Endothelial cell of umbilical vein (primary cell): ENCODE data around the gene PLAGL1. TPM values are rescaled to one million over a fixed set of nuclear protein-coding genes. Genes with fewer than 3 reads are reported as not detected.

Experiments
- BruUV-seq: library from RNA; stranded (reverse); fragments of 400-500 nt; replicated peaks from 2 replicates; lab custom pipeline; 2021; lab: Mats Ljungman, UMichigan
- CTCF ChIA-PET: fragments of 300-600, 350-600 bp; sonication (Branson Sonifier 250); formaldehyde crosslinking; loops from one replicate; lab custom pipeline; 2021; ENCODE audit warnings: antibody characterized with exemption, inconsistent platforms; lab: Charles Lee
- POLR2A ChIA-PET: fragments of 300-600, 350-600 bp; sonication (Branson Sonifier 250); formaldehyde crosslinking; loops from one replicate; lab custom pipeline; 2021; ENCODE audit warnings: antibody characterized with exemption, inconsistent platforms; lab: Charles Lee
- DNase-seq: peaks from one replicate; pipeline ENCODE4 v3.0.0-alpha.2; 2011; ENCODE audit warnings: low read depth, low spot score
- FAIRE-seq: peaks from 2 replicates; lab custom pipeline; 2011; peaks lifted over from hg19 to GRCh38; lab: Jason Lieb, UNC
- H2AFZ ChIP-seq: 2 replicates; pipeline ENCODE4 v1.6.0; 2012; ENCODE audit warnings: low read depth, low read length, control low read depth, inconsistent platforms
- H3K27ac ChIP-seq: 2 replicates; pipeline ENCODE4 v1.5.1; 2011; ENCODE audit warnings: low read depth, mild to moderate bottlenecking, control low read depth, low read length, moderate library complexity; ENCODE audit not compliant: insufficient read depth
- H3K27me3 ChIP-seq, 2 experiments: 2 replicates each; pipeline versions ENCODE4 v1.6.0 to v1.6.1; 2011; ENCODE audit warnings: low read length in 2 of 2, mixed read lengths in 1 of 2; ENCODE audit not compliant: control insufficient read depth in 2 of 2, insufficient read depth in 2 of 2
- H3K36me3 ChIP-seq, 2 experiments: 2 replicates in 1 of 2; 3 replicates in 1 of 2; pipeline ENCODE4 v1.5.1; 2011; ENCODE audit warnings: low read length in 2 of 2, mild to moderate bottlenecking in 1 of 2, moderate library complexity in 1 of 2; ENCODE audit not compliant: control insufficient read depth in 2 of 2, insufficient read depth in 2 of 2; ENCODE audit errors: extremely low read depth in 1 of 2
- H3K4me1 ChIP-seq: 3 replicates; pipeline ENCODE4 v1.5.1; 2011; ENCODE audit warnings: mild to moderate bottlenecking, low read length; ENCODE audit not compliant: control insufficient read depth, insufficient read depth; ENCODE audit errors: extremely low read depth
- H3K4me2 ChIP-seq: 2 replicates; pipeline ENCODE4 v1.6.1; 2011; ENCODE audit warnings: low read length, control low read depth, mixed read lengths; ENCODE audit not compliant: insufficient read depth
- H3K4me3 ChIP-seq, 3 experiments: fragments of 200-600 bp in 1 of 3; sonication (generic), shearing (Covaris generic) in 1 of 3; replicated peaks in 1 of 3; 2 replicates each; pipeline ENCODE4 v1.5.1; 2011 to 2016; ENCODE audit warnings: control low read depth in 3 of 3, low read length in 3 of 3, mild to moderate bottlenecking in 2 of 3, inconsistent platforms in 1 of 3, low read depth in 1 of 3, moderate library complexity in 1 of 3; ENCODE audit not compliant: insufficient read depth in 1 of 3
- H3K79me2 ChIP-seq: 2 replicates; pipeline ENCODE4 v1.6.0; 2012; ENCODE audit warnings: low read length, inconsistent platforms; ENCODE audit not compliant: control insufficient read depth, insufficient read depth
- H3K9ac ChIP-seq: replicated peaks from 2 replicates; pipeline ENCODE3; 2011; ENCODE audit warnings: low read length, control low read depth; ENCODE audit not compliant: insufficient read depth; ENCODE audit errors: extremely low read depth
- H3K9me1 ChIP-seq: replicated peaks from 3 replicates; pipeline ENCODE4 v1.6.0; 2011; ENCODE audit warnings: mild to moderate bottlenecking, low read length; ENCODE audit not compliant: control insufficient read depth, insufficient read depth; ENCODE audit errors: extremely low read depth
- H3K9me3 ChIP-seq: replicated peaks from 2 replicates; pipeline ENCODE4 v1.5.1; 2012; ENCODE audit warnings: low read length, inconsistent platforms; ENCODE audit not compliant: control insufficient read depth, insufficient read depth
- H4K20me1 ChIP-seq: replicated peaks from 2 replicates; pipeline ENCODE3; 2011; ENCODE audit warnings: mild to moderate bottlenecking, low read length; ENCODE audit not compliant: control insufficient read depth, insufficient read depth; ENCODE audit errors: extremely low read depth
- CTCF ChIP-seq, 2 donors: IDR thresholded peaks; 1 replicate in 1 of 2; 2 replicates in 1 of 2; pipeline ENCODE4 v1.5.1; 2011; ENCODE audit warnings: low read length in 2 of 2, mild to moderate bottlenecking in 2 of 2, moderate library complexity in 2 of 2, control low read depth in 1 of 2, inconsistent platforms in 1 of 2, low read depth in 1 of 2; ENCODE audit not compliant: insufficient read depth in 1 of 2; ENCODE audit errors: extremely low read depth in 1 of 2
- EZH2 ChIP-seq: IDR thresholded peaks from 2 replicates; pipeline ENCODE4 v1.6.1; 2012; ENCODE audit warnings: borderline replicate concordance, low read depth, mild to moderate bottlenecking, moderate library complexity, low read length, inconsistent platforms; ENCODE audit not compliant: severe bottlenecking
- FOS ChIP-seq: IDR thresholded peaks from 2 replicates; pipeline ENCODE4 v1.6.1; 2011; ENCODE audit warnings: mild to moderate bottlenecking, low read length, moderate library complexity, borderline replicate concordance; ENCODE audit not compliant: insufficient read depth
- GATA2 ChIP-seq: IDR thresholded peaks from 2 replicates; pipeline ENCODE4 v1.7.0; 2011; ENCODE audit warnings: low read depth, mild to moderate bottlenecking, moderate library complexity, mixed read lengths, low read length; ENCODE audit not compliant: insufficient read length, insufficient read depth
- JUN ChIP-seq: IDR thresholded peaks from 2 replicates; pipeline ENCODE4 v1.6.1; 2011; ENCODE audit warnings: borderline replicate concordance, low read depth; ENCODE audit not compliant: insufficient read length, insufficient read depth
- MYC ChIP-seq: IDR thresholded peaks from one replicate; pipeline ENCODE4 v1.6.1; 2011; ENCODE audit warnings: mild to moderate bottlenecking, low read depth, low read length
- POLR2A ChIP-seq: IDR thresholded peaks from 2 replicates; pipeline ENCODE4 v1.6.1; 2012; ENCODE audit warnings: low read depth, mild to moderate bottlenecking, control low read depth, low read length
- POLR2AphosphoS5 ChIP-seq: IDR thresholded peaks from 2 replicates; pipeline ENCODE4 v1.6.1; 2012; ENCODE audit warnings: low read depth, mild to moderate bottlenecking, control low read depth, low read length, moderate library complexity; ENCODE audit not compliant: insufficient read depth
- dilution Hi-C: fragments of 300-500 bp; cut with MboI; formaldehyde crosslinking; loops from one replicate; pipeline ENCODE4 v1.15.0; 2019; ENCODE audit warnings: low sequenced_read_pairs; ENCODE audit not compliant: extremely low pct_ligation_motif_present
- intact Hi-C: fragments of 100-400 bp; cut with micrococcal nuclease; formaldehyde crosslinking; loops from one replicate; pipeline ENCODE4 v1.10.0; 2022
- polyA plus RNA-seq, 4 experiments: library from polyadenylated mRNA; depleted of rRNA in 3 of 4; stranded (reverse) in 3 of 4; unstranded in 1 of 4; fragments of >200 nt; gene quantifications; 2 replicates each; pipeline versions ENCODE4 v1.2.1 to v1.2.3, GENCODE V29; 2011 to 2012; ENCODE audit warnings: missing spikeins in 1 of 4
- total RNA-seq: library from RNA; stranded (reverse); gene quantifications from 2 replicates; pipeline ENCODE4 v1.2.3, GENCODE V29; 2021
- TF ChIP-seq, protein P1 (sequence below): IDR thresholded peaks from 2 replicates; pipeline ENCODE4 v1.6.1; 2011; ENCODE audit not compliant: insufficient read depth, insufficient read length

PLAGL1 gene
- total and polyA plus RNA-seq, 2 donors (not counting 3 experiments of a cell fraction or from before 2014, with no cell fraction given) = 20.9 to 40.4 TPM

DNA sequence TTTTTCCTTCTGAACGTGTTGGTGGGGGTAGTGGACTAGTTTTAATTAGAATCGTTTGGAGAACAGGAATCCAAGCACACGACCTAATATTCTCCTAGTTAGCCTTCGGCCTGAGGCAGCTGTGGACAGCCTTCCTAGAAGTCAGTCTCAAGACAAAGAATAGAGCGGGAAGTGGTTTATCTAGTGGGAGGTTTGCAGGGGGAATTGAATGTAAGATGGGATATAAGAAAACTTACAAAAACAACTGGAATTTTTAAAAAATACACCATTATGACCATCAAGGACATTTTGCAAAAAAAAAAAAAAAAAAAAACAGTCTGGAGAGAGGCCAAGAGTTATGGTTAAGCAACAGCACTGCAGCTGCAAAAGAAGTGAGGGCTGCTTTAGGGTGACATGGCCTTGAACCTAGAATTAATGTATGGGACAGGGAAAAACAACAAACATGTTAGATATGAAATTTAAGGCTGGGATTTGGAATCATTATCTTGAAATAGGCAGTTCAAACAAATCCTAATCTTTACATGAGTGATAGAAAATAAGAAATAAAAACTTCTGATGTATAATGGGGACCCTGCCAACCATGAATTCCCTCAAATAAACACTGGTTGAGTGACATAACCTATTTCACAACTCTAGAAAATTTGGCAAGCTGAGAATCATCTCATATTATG is 40.2 kb downstream of the PLAGL1 start:
- no peaks in the 10 kb centered on the region for H3K9me3 ChIP-seq
- no peak overlapping the region for H3K4me3 ChIP-seq
- no TSS peak for BruUV-seq
- no peak for FAIRE-seq
- dilution Hi-C loops = no loop called here
- H4K20me1 ChIP-seq = no peaks in the 10 kb centered on the region
- TF ChIP-seq POLR2A (no peak), POLR2AphosphoS5 (no peak), EZH2 (no peak), FOS (no peak), CTCF (IDR thresholded peaks at IDR 0.05; ENCODE audit: extremely low read depth in 1 of 2, insufficient read depth in 1 of 2, low read depth in 1 of 2, low read length in 2 of 2) (no peak), GATA2 (no peak), JUN (no peak), MYC (no peak)
- TF ChIP-seq, protein P1, sequence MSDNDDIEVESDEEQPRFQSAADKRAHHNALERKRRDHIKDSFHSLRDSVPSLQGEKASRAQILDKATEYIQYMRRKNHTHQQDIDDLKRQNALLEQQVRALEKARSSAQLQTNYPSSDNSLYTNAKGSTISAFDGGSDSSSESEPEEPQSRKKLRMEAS = no peak
- H2AFZ ChIP-seq = no peak overlapping the region
- H3K9ac ChIP-seq = no peak overlapping the region
- H3K4me2 ChIP-seq = no peak overlapping the region
- CTCF ChIA-PET = no interaction called here
- DNase-seq = no peak
- H3K27ac ChIP-seq = no peak overlapping the region
- H3K79me2 ChIP-seq = no peaks in the 10 kb centered on the region
- H3K9me1 ChIP-seq = no peaks in the 10 kb centered on the region
- H3K27me3 ChIP-seq = peaks cover 8 to 14% of the 10 kb centered on the region in 2 experiments
- no peaks in the 10 kb centered on the region for H3K36me3 ChIP-seq
- intact Hi-C loops = no loop called here
- POLR2A ChIA-PET = no interaction called here
- H3K4me1 ChIP-seq = no peaks in the 10 kb centered on the region
